Measurements from ENCODE around the gene TMEM120B.
"Not testable (repeated sequence)": the region's sequence is repeated elsewhere in the genome, so short reads cannot be mapped to it uniquely, and the experiment has no call there.

Gene TMEM120B

GRCh38 chr12:121753844-121754264 lies 41.3 kb downstream of the TMEM120B start:
- H3K27me3 ChIP-seq (replicated peaks; ENCODE audit: insufficient read depth, low read length) = no peaks in the 10 kb centered on the region
- no peaks in the 10 kb centered on the region for H3K36me3 ChIP-seq (replicated peaks; ENCODE audit: insufficient read depth, low read length)
- no peak overlapping the region for H3K9ac ChIP-seq (ENCODE audit: low read length)
- H2AFZ ChIP-seq (ENCODE audit: low read length) = no peak overlapping the region
- TF ChIP-seq EZH2phosphoT487 (IDR thresholded peaks at IDR 0.05; ENCODE audit: low read length) = no peak
- no peak for TF ChIP-seq EZH2 (optimal IDR thresholded peaks at IDR 0.05; ENCODE audit: low read depth, low read length)
- TF ChIP-seq, protein P1, sequence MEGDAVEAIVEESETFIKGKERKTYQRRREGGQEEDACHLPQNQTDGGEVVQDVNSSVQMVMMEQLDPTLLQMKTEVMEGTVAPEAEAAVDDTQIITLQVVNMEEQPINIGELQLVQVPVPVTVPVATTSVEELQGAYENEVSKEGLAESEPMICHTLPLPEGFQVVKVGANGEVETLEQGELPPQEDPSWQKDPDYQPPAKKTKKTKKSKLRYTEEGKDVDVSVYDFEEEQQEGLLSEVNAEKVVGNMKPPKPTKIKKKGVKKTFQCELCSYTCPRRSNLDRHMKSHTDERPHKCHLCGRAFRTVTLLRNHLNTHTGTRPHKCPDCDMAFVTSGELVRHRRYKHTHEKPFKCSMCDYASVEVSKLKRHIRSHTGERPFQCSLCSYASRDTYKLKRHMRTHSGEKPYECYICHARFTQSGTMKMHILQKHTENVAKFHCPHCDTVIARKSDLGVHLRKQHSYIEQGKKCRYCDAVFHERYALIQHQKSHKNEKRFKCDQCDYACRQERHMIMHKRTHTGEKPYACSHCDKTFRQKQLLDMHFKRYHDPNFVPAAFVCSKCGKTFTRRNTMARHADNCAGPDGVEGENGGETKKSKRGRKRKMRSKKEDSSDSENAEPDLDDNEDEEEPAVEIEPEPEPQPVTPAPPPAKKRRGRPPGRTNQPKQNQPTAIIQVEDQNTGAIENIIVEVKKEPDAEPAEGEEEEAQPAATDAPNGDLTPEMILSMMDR (IDR thresholded peaks at IDR 0.05; ENCODE audit: low read length) = no peak
- H4K20me1 ChIP-seq (ENCODE audit: insufficient read depth, low read length) = no peaks in the 10 kb centered on the region
- DNase-seq = no peak
- H3K4me2 ChIP-seq (ENCODE audit: low read depth, low read length) = no peak overlapping the region
- no peaks in the 10 kb centered on the region for H3K79me2 ChIP-seq (ENCODE audit: low read length)
- no peaks in the 10 kb centered on the region for H3F3A ChIP-seq (ENCODE audit: insufficient read depth, low read length)
- no peak overlapping the region for H3K4me3 ChIP-seq (ENCODE audit: low read length)
- H3K9me2 ChIP-seq (replicated peaks; ENCODE audit: insufficient read depth, low read length) = no peaks in the 10 kb centered on the region
- H3K4me1 ChIP-seq (ENCODE audit: low read length) = no peaks in the 10 kb centered on the region
- no peak overlapping the region for H3K27ac ChIP-seq (ENCODE audit: low read length)
- H3K9me3 ChIP-seq (replicated peaks; ENCODE audit: insufficient read depth, low read length) = no peaks in the 10 kb centered on the region

DNA sequence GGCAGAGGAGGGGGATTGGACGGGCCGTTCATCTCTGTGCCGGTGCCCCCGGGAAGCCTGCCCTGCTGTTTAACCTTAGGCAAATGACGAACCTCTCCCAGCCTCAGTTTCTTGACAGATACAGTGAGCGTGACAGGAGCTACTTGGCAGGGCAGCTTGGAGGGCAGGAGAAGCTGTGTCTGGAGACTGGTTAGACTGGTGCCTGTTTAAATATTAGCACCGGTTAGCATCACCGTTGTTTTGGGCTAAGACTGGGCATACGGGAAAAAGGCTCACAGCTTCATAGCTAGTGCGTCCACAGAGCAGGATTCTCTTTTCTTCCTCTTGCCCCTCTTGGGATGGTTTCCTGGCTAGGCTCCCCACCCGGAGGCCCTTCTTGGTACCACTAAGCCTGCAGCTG lies 42.3 kb downstream of the TMEM120B start:
- H3K27me3 ChIP-seq (replicated peaks; ENCODE audit: insufficient read depth, low read length) = no peaks in the 10 kb centered on the region
- no peak for DNase-seq
- no peak overlapping the region for H3K4me3 ChIP-seq (ENCODE audit: low read length)
- H3K36me3 ChIP-seq (replicated peaks; ENCODE audit: insufficient read depth, low read length) = no peaks in the 10 kb centered on the region
- H3K79me2 ChIP-seq (ENCODE audit: low read length) = no peaks in the 10 kb centered on the region
- H3K9me2 ChIP-seq (replicated peaks; ENCODE audit: insufficient read depth, low read length) = no peaks in the 10 kb centered on the region
- H3K4me1 ChIP-seq (ENCODE audit: low read length) = no peaks in the 10 kb centered on the region
- H3K9me3 ChIP-seq (replicated peaks; ENCODE audit: insufficient read depth, low read length) = no peaks in the 10 kb centered on the region
- TF ChIP-seq, protein P1 (IDR thresholded peaks at IDR 0.05; ENCODE audit: low read length) = no peak
- TF ChIP-seq EZH2phosphoT487 (IDR thresholded peaks at IDR 0.05; ENCODE audit: low read length) (no peak), EZH2 (optimal IDR thresholded peaks at IDR 0.05; ENCODE audit: low read depth, low read length) (no peak)
- no peaks in the 10 kb centered on the region for H4K20me1 ChIP-seq (ENCODE audit: insufficient read depth, low read length)
- H3K4me2 ChIP-seq (ENCODE audit: low read depth, low read length) = no peak overlapping the region
- H3K9ac ChIP-seq (ENCODE audit: low read length) = no peak overlapping the region
- no peaks in the 10 kb centered on the region for H3F3A ChIP-seq (ENCODE audit: insufficient read depth, low read length)
- no peak overlapping the region for H3K27ac ChIP-seq (ENCODE audit: low read length)
- H2AFZ ChIP-seq (ENCODE audit: low read length) = no peak overlapping the region

- Histone ChIP-seq H3K9ac (ENCODE audit: low read length) (no peak overlapping the region), H3K9me3 (replicated peaks; ENCODE audit: insufficient read depth, low read length) (no peaks in the 10 kb centered on the region), H3K27me3 (replicated peaks; ENCODE audit: insufficient read depth, low read length) (no peaks in the 10 kb centered on the region)
Observed at GRCh38 chr12:121755591-121755990, 43.0 kb downstream of the TMEM120B start.

GRCh38 chr12:121758536-121758935 lies 46.0 kb downstream of the TMEM120B start:
- H3K9ac ChIP-seq (ENCODE audit: low read length); H3K79me2 ChIP-seq (ENCODE audit: low read length); H3K4me3 ChIP-seq (ENCODE audit: low read length); H3F3A ChIP-seq (ENCODE audit: insufficient read depth, low read length); DNase-seq; H3K4me1 ChIP-seq (ENCODE audit: low read length); H3K36me3 ChIP-seq (replicated peaks; ENCODE audit: insufficient read depth, low read length); H3K4me2 ChIP-seq (ENCODE audit: low read depth, low read length); H2AFZ ChIP-seq (ENCODE audit: low read length); H4K20me1 ChIP-seq (ENCODE audit: insufficient read depth, low read length); H3K9me2 ChIP-seq (replicated peaks; ENCODE audit: insufficient read depth, low read length); H3K27ac ChIP-seq (ENCODE audit: low read length); H3K9me3 ChIP-seq (replicated peaks; ENCODE audit: insufficient read depth, low read length); H3K27me3 ChIP-seq (replicated peaks; ENCODE audit: insufficient read depth, low read length): not testable (repeated sequence)

More at GRCh38 chr12:121755591-121755990, 43.0 kb downstream of the TMEM120B start:
- H3K4me1 ChIP-seq (ENCODE audit: low read length) = no peaks in the 10 kb centered on the region
- H3K36me3 ChIP-seq (replicated peaks; ENCODE audit: insufficient read depth, low read length) = no peaks in the 10 kb centered on the region
- H4K20me1 ChIP-seq (ENCODE audit: insufficient read depth, low read length) = no peaks in the 10 kb centered on the region
- H3K9me2 ChIP-seq (replicated peaks; ENCODE audit: insufficient read depth, low read length) = no peaks in the 10 kb centered on the region
- DNase-seq = no peak
- no peaks in the 10 kb centered on the region for H3F3A ChIP-seq (ENCODE audit: insufficient read depth, low read length)
- no peak overlapping the region for H3K27ac ChIP-seq (ENCODE audit: low read length)
- H3K79me2 ChIP-seq (ENCODE audit: low read length) = no peaks in the 10 kb centered on the region
- no peak overlapping the region for H3K4me2 ChIP-seq (ENCODE audit: low read depth, low read length)
- H2AFZ ChIP-seq (ENCODE audit: low read length) = no peak overlapping the region
- TF ChIP-seq EZH2phosphoT487 (IDR thresholded peaks at IDR 0.05; ENCODE audit: low read length) (no peak), EZH2 (optimal IDR thresholded peaks at IDR 0.05; ENCODE audit: low read depth, low read length) (no peak)
- TF ChIP-seq, protein P1 (IDR thresholded peaks at IDR 0.05; ENCODE audit: low read length) = no peak
- no peak overlapping the region for H3K4me3 ChIP-seq (ENCODE audit: low read length)
